Activated effector memory CD4-positive, alpha-beta T cell treated with Interleukin-2 at 50 U/mL for 16 hours (primary cell): ENCODE measurements around the gene B4GALT1.
"Not testable (repeated sequence)": the region's sequence is repeated elsewhere in the genome, so short reads cannot be mapped to it uniquely, and the experiment has no call there.

Experiments used
- DNase-seq: peaks from one replicate; pipeline ENCODE4 v3.0.0-alpha.2; 2020

B4GALT1 gene

DNA sequence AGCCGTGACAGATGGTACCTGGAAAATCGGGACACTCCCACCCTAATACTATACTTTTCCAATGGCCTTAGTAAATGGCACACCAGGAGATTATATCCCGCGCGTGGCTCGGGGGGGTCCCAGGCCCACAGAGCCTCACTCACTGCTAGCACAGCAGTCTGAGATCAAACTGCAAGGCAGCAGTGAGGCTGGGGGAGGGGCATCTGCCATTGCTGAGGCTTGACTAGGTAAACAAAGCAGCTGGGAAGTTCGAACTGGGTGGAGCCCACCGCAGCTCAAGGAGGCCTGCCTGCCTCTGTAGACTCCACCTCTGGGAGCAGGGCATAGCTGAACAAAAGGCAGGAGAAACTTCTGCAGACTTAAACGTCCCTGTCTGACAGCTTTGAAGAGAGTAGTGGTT lies 81.5 kb downstream of the B4GALT1 start:
- DNase-seq, result not testable (repeated sequence)

DNA sequence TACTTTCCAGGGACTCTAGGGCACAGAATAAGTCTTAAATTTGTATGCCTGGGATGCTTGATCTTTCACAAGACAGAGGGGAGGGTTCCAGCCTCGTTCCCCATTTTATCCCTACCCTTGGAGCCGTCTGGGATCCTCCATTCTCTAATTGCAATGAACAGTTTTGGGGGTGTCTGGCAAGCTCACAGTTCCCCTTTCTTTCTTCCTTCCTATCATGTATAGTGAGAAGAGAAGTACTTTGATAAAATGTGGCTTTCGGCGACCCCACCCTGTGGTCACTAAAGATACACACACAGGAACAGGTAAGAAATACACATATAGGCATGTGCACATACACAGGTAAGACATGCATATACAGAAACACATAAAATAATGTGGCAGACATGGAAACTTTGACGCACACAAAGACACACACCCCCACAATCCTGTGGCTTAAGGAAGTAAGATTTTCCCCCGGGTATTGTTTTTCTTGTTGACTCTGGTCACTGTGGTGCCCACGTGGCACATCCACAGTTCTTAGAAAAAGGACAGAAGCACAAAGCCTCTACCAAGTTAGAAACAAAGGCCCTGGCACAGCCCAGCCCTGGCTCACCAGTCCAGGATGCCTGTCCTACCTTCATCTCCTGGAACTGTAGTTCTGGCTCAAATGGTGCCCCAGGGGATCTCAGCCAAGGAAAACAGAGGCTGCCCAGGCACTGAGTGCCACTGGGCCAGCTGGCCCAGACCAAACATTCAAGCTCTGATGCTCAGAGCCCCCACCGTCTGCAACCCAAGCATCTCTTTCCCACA lies 84.4 kb downstream of the B4GALT1 start:
- DNase-seq, result no peak

DNA sequence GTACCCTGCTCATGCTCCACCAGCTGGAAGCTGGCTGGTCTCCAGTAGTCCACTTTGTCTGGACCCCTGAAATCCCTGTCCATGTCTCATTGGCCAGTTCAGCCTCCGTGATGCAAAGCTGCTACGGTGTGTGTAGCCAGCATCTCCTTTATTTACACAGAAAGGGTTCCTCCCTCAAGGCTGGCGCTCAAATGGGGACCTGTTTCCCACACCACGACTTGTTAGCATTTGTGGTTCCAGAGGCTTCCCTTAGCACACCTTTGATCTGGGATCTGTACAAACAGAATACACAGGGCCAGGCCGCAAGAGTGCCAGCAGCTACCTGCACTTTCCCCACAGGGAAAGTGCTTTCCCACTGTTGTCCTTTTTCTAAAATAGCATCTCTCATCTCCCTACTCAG lies 85.0 kb downstream of the B4GALT1 start:
- no peak for DNase-seq

DNA sequence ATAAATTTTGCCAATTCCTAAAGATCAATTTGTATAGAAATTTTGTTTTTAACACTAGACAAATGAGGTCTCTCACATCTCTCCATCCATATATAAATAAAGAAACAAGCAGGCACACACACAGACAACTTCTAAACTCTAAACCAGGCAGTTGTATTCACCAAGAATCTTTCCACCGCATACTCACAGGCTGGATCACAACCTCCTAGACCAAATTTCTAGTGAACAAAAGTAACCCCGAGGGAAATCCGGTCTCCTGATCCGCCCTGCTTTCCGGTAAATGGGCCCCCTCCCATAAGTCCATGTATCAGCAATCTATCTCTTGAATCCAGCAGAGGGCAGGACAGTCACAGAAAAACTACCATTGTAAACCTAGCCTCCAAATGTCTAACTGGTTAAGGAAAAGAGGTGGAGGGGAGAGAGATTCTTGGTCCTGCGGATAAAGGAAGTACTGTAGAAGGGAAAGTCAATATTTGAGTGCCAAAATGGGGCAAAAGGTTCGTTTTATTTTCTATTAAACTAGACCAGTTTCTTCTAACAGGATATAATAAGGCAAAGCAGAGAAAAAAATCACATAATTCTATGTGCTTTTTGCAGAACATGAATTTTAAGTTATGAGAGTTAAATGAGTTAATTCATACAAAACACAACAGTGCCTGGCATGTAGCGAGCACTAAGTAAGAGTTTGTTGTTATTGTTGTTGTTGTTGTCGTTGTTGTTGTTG lies 85.8 kb downstream of the B4GALT1 start:
- DNase-seq, result peak; percentile 33

DNA sequence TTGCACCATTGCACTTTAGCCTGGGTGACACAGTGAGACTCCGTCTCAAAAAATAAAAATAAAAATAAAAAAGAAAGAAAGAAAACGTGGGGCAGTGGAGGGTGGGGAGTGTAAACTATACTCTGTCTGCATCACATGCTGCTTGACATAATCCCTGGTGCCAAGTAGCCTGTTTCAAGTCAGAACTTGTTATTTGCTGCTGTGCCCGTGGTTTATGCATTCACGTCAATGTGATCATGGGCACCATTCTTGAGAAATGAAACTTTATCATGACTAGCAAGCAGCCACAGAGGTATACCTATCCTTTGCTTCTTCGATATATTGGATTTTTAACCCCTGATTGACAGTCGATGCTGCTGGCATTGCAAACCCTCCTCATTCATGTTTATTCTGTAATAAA lies 86.6 kb downstream of the B4GALT1 start:
- no peak for DNase-seq

DNA sequence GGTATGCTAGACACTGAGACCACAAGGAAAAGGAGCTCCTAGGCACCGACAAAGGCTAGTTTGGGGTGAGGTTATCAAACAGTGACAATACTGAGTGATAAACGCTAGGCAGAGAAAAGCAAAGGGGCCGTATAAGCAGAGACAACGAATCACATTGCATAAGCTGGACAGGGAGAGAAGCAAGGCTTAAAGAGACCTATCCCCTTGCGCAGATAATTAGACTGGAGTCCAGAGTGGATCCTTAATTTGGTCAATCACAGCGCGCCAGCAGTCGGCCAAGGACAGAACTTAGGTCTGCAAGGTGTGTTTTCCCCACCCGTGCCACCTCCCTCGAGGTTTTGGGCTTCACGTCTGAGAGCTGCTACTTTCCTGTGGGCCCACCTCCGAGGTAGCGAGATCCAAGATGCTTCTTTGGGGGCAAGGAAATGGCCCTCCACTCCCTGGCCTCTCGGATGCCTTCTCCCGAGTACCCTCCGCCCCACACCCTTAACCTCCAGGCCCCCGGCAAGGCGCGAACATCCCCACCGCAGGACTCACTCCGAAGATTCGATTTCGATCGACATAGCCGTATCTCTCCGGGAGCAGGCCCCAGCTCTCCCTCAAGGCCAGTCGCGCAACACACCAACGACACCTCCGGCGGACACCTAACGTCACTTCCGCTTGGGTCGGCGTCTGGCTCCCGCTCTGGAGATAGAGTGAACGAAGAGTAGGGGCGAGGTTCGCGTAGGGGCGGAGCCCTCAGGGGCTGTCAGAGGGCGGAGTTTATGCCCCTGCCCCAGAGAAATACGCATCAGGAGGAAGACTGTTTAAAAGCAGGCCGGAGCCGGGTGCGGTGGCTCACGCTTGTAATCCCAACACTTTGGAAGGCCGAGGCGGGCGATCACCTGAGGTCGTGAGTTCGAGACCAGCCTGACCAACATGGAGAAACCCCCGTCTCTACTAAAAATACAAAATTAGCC lies 90.8 kb downstream of the B4GALT1 start, which contains the start of gene SMU1:
SMU1 (minus strand) TSS at position 629 of the 959 bp plus-strand sequence; CDS start at position 563, 66 bp downstream.
- DNase-seq, result peak; percentile 92

DNA sequence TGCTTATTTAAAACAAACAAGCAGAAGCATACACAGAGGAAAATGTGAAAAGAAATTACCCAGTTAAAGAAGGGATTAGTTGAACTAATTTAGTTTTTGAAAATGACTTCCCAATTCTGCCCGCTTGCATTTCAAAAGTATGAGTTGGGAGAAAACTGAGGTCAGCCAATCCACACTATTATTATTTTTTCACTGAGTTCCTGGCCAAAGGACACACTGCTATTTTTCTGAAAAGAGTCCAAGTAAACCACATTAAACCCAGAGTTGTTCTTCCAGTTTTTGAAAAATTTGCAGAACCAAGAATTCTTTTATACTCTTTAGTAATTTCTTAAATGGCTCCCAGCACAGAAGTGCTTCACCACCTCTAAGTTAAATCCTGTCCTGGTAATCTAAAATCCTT lies 98.1 kb downstream of the B4GALT1 start:
- DNase-seq, result no peak

DNA sequence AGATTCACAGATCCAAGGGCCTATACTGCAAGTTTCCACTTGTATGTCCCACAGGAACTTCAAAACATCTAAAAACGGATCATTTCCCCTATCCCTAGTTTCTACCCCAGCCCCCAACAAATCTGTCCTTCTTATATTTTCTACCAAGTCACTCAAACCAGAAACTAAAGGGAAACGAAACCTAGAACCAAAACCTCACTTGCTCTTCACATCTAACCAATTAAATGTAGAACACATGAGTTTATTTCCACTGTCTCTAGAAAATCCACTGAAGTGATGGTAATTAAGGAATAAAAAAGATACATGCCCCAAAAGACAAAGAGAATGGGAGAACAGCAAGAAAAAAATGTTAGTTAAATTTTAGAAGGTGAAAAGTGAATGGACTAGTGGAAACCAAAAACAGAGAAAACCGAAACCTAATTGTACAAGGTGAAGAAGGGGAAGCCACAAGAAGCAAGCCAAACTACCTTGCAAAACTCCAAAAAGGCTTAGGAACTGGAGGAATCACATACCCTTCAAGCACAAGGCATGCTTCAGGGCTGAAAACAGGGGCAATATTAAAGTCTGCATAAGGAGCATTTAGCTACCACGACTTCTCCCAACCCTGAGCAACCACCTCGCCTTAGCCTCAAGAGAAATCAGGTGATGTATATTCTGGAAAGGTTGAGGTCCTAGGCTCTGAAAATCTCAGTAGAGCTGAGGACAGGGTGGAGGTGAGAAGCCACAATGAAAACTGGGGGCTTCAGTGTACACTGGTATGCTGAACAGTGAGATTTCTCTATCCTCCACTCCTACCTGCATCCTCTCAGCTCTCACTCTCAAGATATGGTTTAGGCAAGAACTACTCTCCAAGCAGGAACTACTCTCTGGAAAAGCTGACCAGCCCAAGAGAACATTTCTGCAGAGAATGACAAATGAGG lies 101.7 kb downstream of the B4GALT1 start:
- no peak for DNase-seq
